PC-3 (cell line): Measurements from ENCODE around the gene KIAA0586. TPM values are rescaled to one million over a fixed set of nuclear protein-coding genes. Genes with fewer than 3 reads are reported as not detected.

Source experiments
- ATAC-seq: fragments of 200-7000 bp; cut with Tn5 transposase; 2 replicates; pipeline ENCODE4 v1.9.1; 2020; ENCODE audit warnings: mild to moderate bottlenecking, moderate library complexity
- BruUV-seq: library from RNA; stranded (reverse); fragments of 400-500 nt; replicated peaks from 2 replicates; lab custom pipeline; 2021; lab: Mats Ljungman, UMichigan
- CTCF ChIA-PET: fragments of 300-600 bp; sonication (Branson Sonifier 250); formaldehyde crosslinking; loops from one replicate; lab custom pipeline; 2022; ENCODE audit warnings: antibody characterized with exemption; lab: Charles Lee
- POLR2A ChIA-PET: fragments of 300-600 bp; sonication (Branson Sonifier 250); formaldehyde crosslinking; loops from one replicate; lab custom pipeline; 2022; ENCODE audit warnings: antibody characterized with exemption; ENCODE audit not compliant: unreplicated experiment; lab: Charles Lee
- DNase-seq: peaks from one replicate; pipeline ENCODE4 v3.0.0-alpha.2; 2015
- H2AFZ ChIP-seq: fragments of 300-600 bp; sonication (generic); 2 replicates; pipeline ENCODE4 v1.6.0; 2016; ENCODE audit warnings: antibody characterized with exemption, low read length
- H3F3A ChIP-seq: fragments of 300-600 bp; sonication (generic); one replicate; pipeline ENCODE4 v1.6.0; 2017; ENCODE audit warnings: antibody characterized with exemption, low read length, control low read depth, mild to moderate bottlenecking; ENCODE audit not compliant: unreplicated experiment
- H3K27ac ChIP-seq: fragments of 300-600 bp; sonication (generic); 2 replicates; pipeline ENCODE4 v1.5.1; 2016; ENCODE audit warnings: mild to moderate bottlenecking, low read length
- H3K27me3 ChIP-seq: fragments of 300-600 bp; sonication (generic); 2 replicates; pipeline ENCODE4 v1.6.1; 2016; ENCODE audit warnings: low read length, mixed read lengths
- H3K36me3 ChIP-seq: fragments of 300-600 bp; sonication (generic); 2 replicates; pipeline ENCODE4 v1.6.1; 2016; ENCODE audit warnings: low read depth, mixed run types, low read length, mixed read lengths
- H3K4me1 ChIP-seq: fragments of 300-600 bp; sonication (generic); 2 replicates; pipeline ENCODE4 v1.5.1; 2016; ENCODE audit warnings: low read length; ENCODE audit not compliant: insufficient read depth
- H3K4me2 ChIP-seq: fragments of 300-600 bp; sonication (generic); 2 replicates; pipeline ENCODE4 v1.6.0; 2016; ENCODE audit warnings: low read length
- H3K4me3 ChIP-seq: fragments of 300-600 bp; sonication (generic); 2 replicates; pipeline ENCODE4 v1.5.1; 2016; ENCODE audit warnings: mild to moderate bottlenecking, low read length, mixed read lengths
- H3K79me2 ChIP-seq: fragments of 300-600 bp; sonication (generic); 2 replicates; pipeline ENCODE4 v1.6.1; 2017; ENCODE audit warnings: low read length, mixed read lengths
- H3K9ac ChIP-seq: fragments of 300-600 bp; sonication (generic); 2 replicates; pipeline ENCODE4 v1.6.0; 2016; ENCODE audit warnings: mild to moderate bottlenecking, low read length
- H3K9me2 ChIP-seq: fragments of 300-600 bp; sonication (generic); replicated peaks from 2 replicates; pipeline ENCODE4 v1.6.1; 2016; ENCODE audit warnings: mixed run types, low read length, mixed read lengths
- H3K9me3 ChIP-seq: fragments of 300-600 bp; sonication (generic); 2 replicates; pipeline ENCODE4 v1.6.1; 2016; ENCODE audit warnings: low read length, mixed read lengths
- H4K20me1 ChIP-seq: fragments of 300-600 bp; sonication (generic); 2 replicates; pipeline ENCODE4 v1.6.1; 2016; ENCODE audit warnings: low read length, mixed read lengths
- EZH2 ChIP-seq: fragments of 300-600 bp; sonication (generic); IDR thresholded peaks from one replicate; pipeline ENCODE4 v1.6.1; 2017; ENCODE audit warnings: antibody characterized with exemption, mild to moderate bottlenecking, low read length; ENCODE audit not compliant: unreplicated experiment
- EZH2phosphoT487 ChIP-seq: fragments of 300-600 bp; sonication (generic); IDR thresholded peaks from 2 replicates; pipeline ENCODE4 v1.6.1; 2018; ENCODE audit warnings: mild to moderate bottlenecking, antibody characterized with exemption, low read length, borderline replicate concordance
- intact Hi-C: fragments of 100-400 bp; cut with micrococcal nuclease; formaldehyde crosslinking; loops from 2 replicates; pipeline ENCODE4 v1.9.0; 2023
- total RNA-seq: library from RNA; depleted of rRNA; stranded (reverse); fragments of >200 nt; gene quantifications from 2 replicates; pipeline ENCODE4 v1.2.3, GENCODE V29; 2014
- TF ChIP-seq, protein P1 (sequence below): fragments of 300-600 bp; sonication (generic); conservative IDR thresholded peaks from 2 replicates; pipeline ENCODE4 v1.5.1; 2017; ENCODE audit warnings: antibody characterized with exemption, low read depth, mild to moderate bottlenecking, low read length

The KIAA0586 gene
- total RNA-seq, 1 experiment from 2014 or later: 50.3 TPM

DNA sequence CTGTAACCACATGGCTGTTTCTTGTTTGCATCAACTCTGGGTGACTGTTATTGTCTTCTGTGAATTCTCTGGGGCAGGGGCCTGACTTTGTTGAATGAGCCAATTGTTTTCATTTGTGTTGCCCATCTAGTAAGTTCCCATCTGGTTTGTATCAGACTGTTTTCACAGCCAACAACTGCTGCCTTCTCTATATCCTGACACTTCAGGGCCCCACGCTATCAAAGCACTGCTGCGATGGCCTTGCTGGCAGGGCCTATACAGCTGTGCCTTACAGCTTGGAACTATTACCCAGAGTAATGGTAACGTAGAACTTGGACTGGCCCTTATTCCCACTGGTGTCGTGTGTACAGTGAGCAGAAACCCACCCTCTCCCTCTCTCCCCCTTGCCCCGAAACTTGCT is 105.9 kb downstream of the KIAA0586 start:
- no peak overlapping the region for H3K4me2 ChIP-seq
- no peaks in the 10 kb centered on the region for H3K36me3 ChIP-seq
- no peak overlapping the region for H3K27ac ChIP-seq
- intact Hi-C loops: no loop called here
- H3K79me2 ChIP-seq: no peaks in the 10 kb centered on the region
- ATAC-seq: no peak
- no peaks in the 10 kb centered on the region for H3K9me2 ChIP-seq
- no peaks in the 10 kb centered on the region for H3F3A ChIP-seq
- no peak overlapping the region for H2AFZ ChIP-seq
- H3K9me3 ChIP-seq: no peaks in the 10 kb centered on the region
- H3K4me3 ChIP-seq: no peak overlapping the region
- DNase-seq: no peak
- BruUV-seq: no TSS peak
- no peak overlapping the region for H3K9ac ChIP-seq
- 0 out of 2 replicates have a peak, but pooled peaks cover 6% of the 10 kb centered on the region for H3K4me1 ChIP-seq
- H4K20me1 ChIP-seq: no peaks in the 10 kb centered on the region
- ChIA-PET POLR2A (no interaction called here), CTCF (no interaction called here)
- H3K27me3 ChIP-seq: no peaks in the 10 kb centered on the region
- TF ChIP-seq EZH2: no peak

DNA sequence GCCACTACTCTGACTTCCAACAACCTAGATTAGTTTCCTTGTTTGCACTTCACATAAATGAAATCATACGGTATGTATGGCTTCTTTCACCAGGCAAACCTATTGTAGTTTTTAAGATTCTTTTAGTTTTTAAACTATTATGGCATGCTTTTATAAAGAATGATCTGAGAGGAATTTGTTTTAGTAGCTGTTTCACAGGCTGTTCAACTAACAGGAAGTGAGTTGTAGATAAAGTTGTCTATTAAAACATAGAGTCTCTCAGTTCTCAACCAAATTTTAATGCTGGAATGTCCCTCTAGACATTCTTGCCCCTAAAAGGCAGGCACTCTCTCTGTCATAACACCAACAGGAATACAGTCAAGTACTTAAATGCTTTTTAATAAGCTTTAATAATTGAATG is 107.5 kb downstream of the KIAA0586 start:
- Histone ChIP-seq H3K4me2 (no peak overlapping the region), H3K79me2 (no peaks in the 10 kb centered on the region), H4K20me1 (no peaks in the 10 kb centered on the region), H3K27me3 (no peaks in the 10 kb centered on the region), H3K4me3 (no peak overlapping the region), H3K4me1 (peaks cover 17% of the 10 kb centered on the region), H3K9me3 (no peaks in the 10 kb centered on the region), H3K9ac (no peak overlapping the region), H3F3A (no peaks in the 10 kb centered on the region), H3K9me2 (no peaks in the 10 kb centered on the region), H3K36me3 (no peaks in the 10 kb centered on the region), H2AFZ (no peak overlapping the region), H3K27ac (peak overlapping the region; percentile 11)
- DNase-seq: no peak
- ChIA-PET POLR2A (no interaction called here), CTCF (interaction anchor here (0.7 kb wide), 1 partner anchor 493 kb away, joined by 4 read pairs; no protein-coding TSS in a partner anchor)
- TF ChIP-seq, protein P1, sequence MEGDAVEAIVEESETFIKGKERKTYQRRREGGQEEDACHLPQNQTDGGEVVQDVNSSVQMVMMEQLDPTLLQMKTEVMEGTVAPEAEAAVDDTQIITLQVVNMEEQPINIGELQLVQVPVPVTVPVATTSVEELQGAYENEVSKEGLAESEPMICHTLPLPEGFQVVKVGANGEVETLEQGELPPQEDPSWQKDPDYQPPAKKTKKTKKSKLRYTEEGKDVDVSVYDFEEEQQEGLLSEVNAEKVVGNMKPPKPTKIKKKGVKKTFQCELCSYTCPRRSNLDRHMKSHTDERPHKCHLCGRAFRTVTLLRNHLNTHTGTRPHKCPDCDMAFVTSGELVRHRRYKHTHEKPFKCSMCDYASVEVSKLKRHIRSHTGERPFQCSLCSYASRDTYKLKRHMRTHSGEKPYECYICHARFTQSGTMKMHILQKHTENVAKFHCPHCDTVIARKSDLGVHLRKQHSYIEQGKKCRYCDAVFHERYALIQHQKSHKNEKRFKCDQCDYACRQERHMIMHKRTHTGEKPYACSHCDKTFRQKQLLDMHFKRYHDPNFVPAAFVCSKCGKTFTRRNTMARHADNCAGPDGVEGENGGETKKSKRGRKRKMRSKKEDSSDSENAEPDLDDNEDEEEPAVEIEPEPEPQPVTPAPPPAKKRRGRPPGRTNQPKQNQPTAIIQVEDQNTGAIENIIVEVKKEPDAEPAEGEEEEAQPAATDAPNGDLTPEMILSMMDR: no peak
- TF ChIP-seq EZH2phosphoT487 (no peak), EZH2 (no peak)
- ATAC-seq: peak; percentile 23
- no TSS peak for BruUV-seq
- intact Hi-C loops: no loop called here

DNA sequence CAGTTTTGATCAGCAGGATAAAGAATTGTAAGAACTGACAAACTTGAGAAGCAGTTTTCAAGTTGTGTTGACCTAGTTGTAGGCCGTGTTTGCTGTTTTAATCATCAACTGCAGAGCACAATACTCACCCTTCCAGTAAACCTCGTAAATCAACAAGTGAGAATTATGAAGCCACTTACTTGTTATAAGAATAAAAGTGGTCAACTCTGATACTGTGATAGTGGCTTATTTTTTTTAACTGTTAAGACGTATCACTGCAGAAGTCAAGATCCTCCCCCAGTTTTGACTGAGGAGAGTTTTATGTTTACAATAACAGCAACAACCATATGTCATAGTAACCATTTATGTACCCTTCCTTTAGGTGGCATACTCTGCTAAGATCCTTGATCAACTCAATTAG is 109.5 kb downstream of the KIAA0586 start:
- Histone ChIP-seq H3K4me2 (no peak overlapping the region), H3K9ac (no peak overlapping the region), H3K4me3 (no peak overlapping the region), H3K79me2 (no peaks in the 10 kb centered on the region), H3K27ac (peak overlapping the region; percentile 5; the same call in 1 of the 2 replicates), H3K36me3 (no peaks in the 10 kb centered on the region), H3F3A (no peaks in the 10 kb centered on the region), H3K27me3 (no peaks in the 10 kb centered on the region), H2AFZ (no peak overlapping the region), H3K4me1 (peaks cover 30% of the 10 kb centered on the region), H3K9me2 (no peaks in the 10 kb centered on the region), H4K20me1 (no peaks in the 10 kb centered on the region), H3K9me3 (no peaks in the 10 kb centered on the region)
- POLR2A ChIA-PET: no interaction called here
- TF ChIP-seq EZH2: no peak
- TF ChIP-seq, protein P1: peak; percentile 44; the same call in 1 of the 2 replicates
- CTCF ChIA-PET: no interaction called here
- ATAC-seq (peak; percentile 62), DNase-seq (peak; percentile 77)
- intact Hi-C loops: no loop called here
- no TSS peak for BruUV-seq
